ENCODE measurements around the gene TBC1D1.

TBC1D1 gene

GRCh38 chr4:38072578-38072977 is 181.7 kb downstream of the TBC1D1 start:
- DNase-seq: no peak
- H3K4me3 ChIP-seq (ENCODE audit: insufficient read depth, low read depth, low read length, poor library complexity, severe bottlenecking): no peak overlapping the region
- H3K36me3 ChIP-seq (ENCODE audit: control insufficient read depth, insufficient read depth, low read length): peaks cover 7% of the 10 kb centered on the region
- H3K27me3 ChIP-seq (replicated peaks; ENCODE audit: control insufficient read depth, insufficient read depth, low read length, poor library complexity, severe bottlenecking): no peaks in the 10 kb centered on the region
- no peaks in the 10 kb centered on the region for H3K9me3 ChIP-seq (ENCODE audit: control insufficient read depth, low read length)
- H3K4me1 ChIP-seq (ENCODE audit: control insufficient read depth, insufficient read depth, low read length, poor library complexity, severe bottlenecking): no peaks in the 10 kb centered on the region
- no peak overlapping the region for H3K27ac ChIP-seq (ENCODE audit: insufficient read depth, low read length, poor library complexity, severe bottlenecking)

- no peak for DNase-seq
- Histone ChIP-seq H3K27ac (ENCODE audit: insufficient read depth, low read length, poor library complexity, severe bottlenecking) (no peak overlapping the region), H3K4me1 (ENCODE audit: control insufficient read depth, insufficient read depth, low read length, poor library complexity, severe bottlenecking) (no peaks in the 10 kb centered on the region), H3K27me3 (replicated peaks; ENCODE audit: control insufficient read depth, insufficient read depth, low read length, poor library complexity, severe bottlenecking) (no peaks in the 10 kb centered on the region), H3K4me3 (ENCODE audit: insufficient read depth, low read depth, low read length, poor library complexity, severe bottlenecking) (no peak overlapping the region), H3K9me3 (ENCODE audit: control insufficient read depth, low read length) (no peaks in the 10 kb centered on the region), H3K36me3 (ENCODE audit: control insufficient read depth, insufficient read depth, low read length) (peaks cover 7% of the 10 kb centered on the region)
These were observed 182.8 kb downstream of the TBC1D1 start for GRCh38 chr4:38073596-38074234.

- Histone ChIP-seq H3K36me3 (ENCODE audit: control insufficient read depth, insufficient read depth, low read length) (no peaks in the 10 kb centered on the region), H3K4me3 (ENCODE audit: insufficient read depth, low read depth, low read length, poor library complexity, severe bottlenecking) (no peak overlapping the region), H3K9me3 (ENCODE audit: control insufficient read depth, low read length) (no peaks in the 10 kb centered on the region), H3K27me3 (replicated peaks; ENCODE audit: control insufficient read depth, insufficient read depth, low read length, poor library complexity, severe bottlenecking) (no peaks in the 10 kb centered on the region), H3K27ac (ENCODE audit: insufficient read depth, low read length, poor library complexity, severe bottlenecking) (no peak overlapping the region), H3K4me1 (ENCODE audit: control insufficient read depth, insufficient read depth, low read length, poor library complexity, severe bottlenecking) (no peaks in the 10 kb centered on the region)
- no peak for DNase-seq
These were observed 184.7 kb downstream of the TBC1D1 start for GRCh38 chr4:38075370-38076152.

GRCh38 chr4:38076153-38076669 is 185.3 kb downstream of the TBC1D1 start:
- DNase-seq: no peak
- Histone ChIP-seq H3K27ac (ENCODE audit: insufficient read depth, low read length, poor library complexity, severe bottlenecking) (no peak overlapping the region), H3K4me1 (ENCODE audit: control insufficient read depth, insufficient read depth, low read length, poor library complexity, severe bottlenecking) (no peaks in the 10 kb centered on the region)

GRCh38 chr4:38077791-38078489 is 187.1 kb downstream of the TBC1D1 start:
- no peak overlapping the region for H3K27ac ChIP-seq (ENCODE audit: insufficient read depth, low read length, poor library complexity, severe bottlenecking)
- no peaks in the 10 kb centered on the region for H3K4me1 ChIP-seq (ENCODE audit: control insufficient read depth, insufficient read depth, low read length, poor library complexity, severe bottlenecking)
- DNase-seq: no peak
- H3K4me3 ChIP-seq (ENCODE audit: insufficient read depth, low read depth, low read length, poor library complexity, severe bottlenecking): no peak overlapping the region
- no peaks in the 10 kb centered on the region for H3K27me3 ChIP-seq (replicated peaks; ENCODE audit: control insufficient read depth, insufficient read depth, low read length, poor library complexity, severe bottlenecking)
- H3K9me3 ChIP-seq (ENCODE audit: control insufficient read depth, low read length): no peaks in the 10 kb centered on the region
- peaks cover 4% of the 10 kb centered on the region for H3K36me3 ChIP-seq (ENCODE audit: control insufficient read depth, insufficient read depth, low read length)

More at GRCh38 chr4:38076153-38076669, 185.3 kb downstream of the TBC1D1 start:
- Histone ChIP-seq H3K4me3 (ENCODE audit: insufficient read depth, low read depth, low read length, poor library complexity, severe bottlenecking) (no peak overlapping the region), H3K27me3 (replicated peaks; ENCODE audit: control insufficient read depth, insufficient read depth, low read length, poor library complexity, severe bottlenecking) (no peaks in the 10 kb centered on the region), H3K9me3 (ENCODE audit: control insufficient read depth, low read length) (no peaks in the 10 kb centered on the region), H3K36me3 (ENCODE audit: control insufficient read depth, insufficient read depth, low read length) (no peaks in the 10 kb centered on the region)

GRCh38 chr4:38078590-38079421 is 187.9 kb downstream of the TBC1D1 start:
- no peaks in the 10 kb centered on the region for H3K4me1 ChIP-seq (ENCODE audit: control insufficient read depth, insufficient read depth, low read length, poor library complexity, severe bottlenecking)
- no peaks in the 10 kb centered on the region for H3K9me3 ChIP-seq (ENCODE audit: control insufficient read depth, low read length)
- no peak for DNase-seq
- H3K36me3 ChIP-seq (ENCODE audit: control insufficient read depth, insufficient read depth, low read length): peaks cover 4% of the 10 kb centered on the region
- no peak overlapping the region for H3K4me3 ChIP-seq (ENCODE audit: insufficient read depth, low read depth, low read length, poor library complexity, severe bottlenecking)
- H3K27ac ChIP-seq (ENCODE audit: insufficient read depth, low read length, poor library complexity, severe bottlenecking): no peak overlapping the region
- no peaks in the 10 kb centered on the region for H3K27me3 ChIP-seq (replicated peaks; ENCODE audit: control insufficient read depth, insufficient read depth, low read length, poor library complexity, severe bottlenecking)

GRCh38 chr4:38080061-38080974 is 189.4 kb downstream of the TBC1D1 start:
- Histone ChIP-seq H3K27me3 (replicated peaks; ENCODE audit: control insufficient read depth, insufficient read depth, low read length, poor library complexity, severe bottlenecking) (no peaks in the 10 kb centered on the region), H3K36me3 (ENCODE audit: control insufficient read depth, insufficient read depth, low read length) (peaks cover 4% of the 10 kb centered on the region), H3K9me3 (ENCODE audit: control insufficient read depth, low read length) (no peaks in the 10 kb centered on the region), H3K4me1 (ENCODE audit: control insufficient read depth, insufficient read depth, low read length, poor library complexity, severe bottlenecking) (no peaks in the 10 kb centered on the region), H3K4me3 (ENCODE audit: insufficient read depth, low read depth, low read length, poor library complexity, severe bottlenecking) (no peak overlapping the region), H3K27ac (ENCODE audit: insufficient read depth, low read length, poor library complexity, severe bottlenecking) (no peak overlapping the region)
- no peak for DNase-seq

GRCh38 chr4:38082021-38082420 is 191.1 kb downstream of the TBC1D1 start:
- H3K27ac ChIP-seq (ENCODE audit: insufficient read depth, low read length, poor library complexity, severe bottlenecking): no peak overlapping the region
- no peaks in the 10 kb centered on the region for H3K27me3 ChIP-seq (replicated peaks; ENCODE audit: control insufficient read depth, insufficient read depth, low read length, poor library complexity, severe bottlenecking)
- no peaks in the 10 kb centered on the region for H3K4me1 ChIP-seq (ENCODE audit: control insufficient read depth, insufficient read depth, low read length, poor library complexity, severe bottlenecking)
- no peaks in the 10 kb centered on the region for H3K9me3 ChIP-seq (ENCODE audit: control insufficient read depth, low read length)
- no peak overlapping the region for H3K4me3 ChIP-seq (ENCODE audit: insufficient read depth, low read depth, low read length, poor library complexity, severe bottlenecking)
- peaks cover 4% of the 10 kb centered on the region for H3K36me3 ChIP-seq (ENCODE audit: control insufficient read depth, insufficient read depth, low read length)
- DNase-seq: no peak
